SK-MEL-5 (cell line): Measurements from ENCODE around the gene TBATA. TPM values are rescaled to one million over a fixed set of nuclear protein-coding genes. Genes with fewer than 3 reads are reported as not detected.
"Not testable (repeated sequence)": the region's sequence is repeated elsewhere in the genome, so short reads cannot be mapped to it uniquely, and the experiment has no call there.

Source experiments
- DNase-seq: peaks from one replicate; pipeline ENCODE4 v3.0.0-alpha.2; 2016; ENCODE audit warnings: low read depth, low spot score
- in situ Hi-C: cut with HindIII; loops from 2 replicates; pipeline ENCODE4 v1.10.0; 2016; ENCODE audit warnings: low sequenced_read_pairs, high pct_unique_total_duplicates, low pct_unique_long_range_greater_than_20kb
- total RNA-seq: library from RNA; depleted of rRNA; stranded (reverse); fragments of >200 nt; shearing (Covaris generic); gene quantifications from 2 replicates; pipeline ENCODE4 v1.2.3, GENCODE V29; 2014

Gene TBATA
- total RNA-seq, 1 experiment from 2014 or later, result not detected

DNA sequence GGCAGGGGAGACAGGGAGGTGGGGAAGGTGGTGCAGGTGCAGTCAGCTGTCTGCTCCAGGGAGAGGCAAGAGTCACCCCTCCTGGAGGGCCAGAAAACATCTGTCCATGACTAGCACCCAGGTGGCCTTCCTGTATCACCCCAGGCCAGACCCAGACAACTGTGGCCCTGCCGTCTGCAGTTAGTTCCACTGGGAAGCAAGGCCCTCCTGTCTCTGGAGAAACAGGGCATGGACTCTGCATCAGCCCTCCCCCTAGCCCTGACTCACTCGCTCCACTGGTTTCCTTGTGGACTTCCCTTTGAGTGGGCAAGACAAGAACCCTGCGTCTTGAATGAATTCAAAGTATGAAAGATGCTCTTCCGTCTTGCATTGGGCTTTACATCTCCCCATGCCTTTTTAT, 12.6 kb downstream of the TBATA start:
- in situ Hi-C loops, result no loop called here
- no peak for DNase-seq

DNA sequence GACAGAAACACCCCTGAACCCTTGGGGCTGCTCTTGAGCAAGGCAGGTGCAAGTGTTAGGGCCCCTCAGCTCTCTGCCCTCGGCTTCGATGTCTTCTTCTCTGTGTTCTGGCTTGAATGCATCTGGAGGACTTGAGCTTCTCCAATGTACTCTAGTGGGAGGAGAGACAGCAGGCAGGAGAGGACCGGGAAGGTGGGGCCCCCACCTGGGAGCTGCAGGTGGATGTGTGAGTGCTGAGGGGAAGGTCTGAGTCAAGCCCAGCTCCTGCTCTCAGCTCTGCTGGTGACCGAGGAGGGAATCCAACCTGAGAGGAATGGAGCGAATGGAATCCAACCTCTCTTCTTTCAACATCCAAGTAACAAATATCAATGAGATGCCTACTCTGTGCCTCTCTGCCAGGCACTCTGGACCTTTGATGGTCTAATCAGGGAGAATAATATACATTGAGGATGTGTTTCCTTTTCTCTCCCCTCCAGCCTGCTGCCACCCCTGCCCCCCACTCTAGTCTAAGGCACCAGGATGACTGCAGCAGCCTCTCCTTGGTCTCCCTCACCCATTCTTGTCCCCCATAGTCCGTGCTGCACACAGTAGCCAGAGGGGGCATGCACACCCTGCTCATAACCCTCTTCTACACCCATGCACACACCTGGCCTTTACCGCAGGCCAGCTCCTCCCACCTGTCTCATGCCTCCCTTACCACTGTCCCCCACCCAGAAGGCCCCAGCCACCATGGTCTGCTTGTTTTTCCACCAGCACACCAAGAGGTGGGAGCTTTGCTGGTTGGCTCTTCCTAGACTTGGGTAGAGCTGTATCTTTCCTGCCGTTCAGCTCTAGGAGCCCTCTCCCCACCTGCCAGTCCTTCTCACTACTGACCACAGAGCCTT, 13.6 kb downstream of the TBATA start:
- in situ Hi-C loops, result no loop called here
- no peak for DNase-seq

DNA sequence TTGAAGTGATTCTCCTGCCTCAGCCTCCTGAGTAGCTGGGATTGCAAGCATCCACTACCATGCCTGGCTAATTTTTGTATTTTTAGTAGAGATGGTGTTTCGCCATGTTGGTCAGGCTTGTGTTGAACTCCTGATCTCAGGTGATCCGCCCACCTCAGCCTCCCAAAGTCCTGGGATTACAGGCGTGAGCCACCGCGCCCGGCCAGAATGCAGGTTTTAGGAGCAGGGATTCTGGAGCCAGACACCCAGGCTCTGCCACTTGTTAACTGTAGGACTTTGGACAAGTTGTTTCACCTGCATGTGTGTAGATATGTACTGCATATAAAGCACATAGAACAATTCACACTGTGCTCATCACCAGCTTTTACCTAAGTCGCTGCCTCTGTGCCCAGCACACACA, 14.7 kb downstream of the TBATA start:
- in situ Hi-C loops, DNase-seq: not testable (repeated sequence)

DNA sequence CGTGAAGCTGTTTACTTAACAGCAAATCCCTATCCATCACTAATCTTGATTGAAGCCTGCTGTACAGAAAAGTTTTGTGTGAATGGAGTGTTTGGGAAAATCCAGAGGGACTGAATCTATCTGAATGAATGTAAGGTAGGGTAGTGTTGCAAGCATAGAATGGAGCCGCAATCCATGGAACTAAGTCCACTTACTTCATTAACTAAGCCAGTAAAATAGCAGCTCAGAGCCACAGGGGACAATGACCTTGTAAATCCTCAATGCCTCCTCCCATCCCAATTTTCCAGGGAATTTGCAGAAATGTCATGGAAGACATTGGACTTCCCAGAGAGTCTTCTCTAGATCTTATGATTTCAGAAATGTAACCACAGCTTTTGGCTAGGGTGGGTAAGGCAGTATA, 15.2 kb downstream of the TBATA start:
- DNase-seq, result no peak
- in situ Hi-C loops, result no loop called here

DNA sequence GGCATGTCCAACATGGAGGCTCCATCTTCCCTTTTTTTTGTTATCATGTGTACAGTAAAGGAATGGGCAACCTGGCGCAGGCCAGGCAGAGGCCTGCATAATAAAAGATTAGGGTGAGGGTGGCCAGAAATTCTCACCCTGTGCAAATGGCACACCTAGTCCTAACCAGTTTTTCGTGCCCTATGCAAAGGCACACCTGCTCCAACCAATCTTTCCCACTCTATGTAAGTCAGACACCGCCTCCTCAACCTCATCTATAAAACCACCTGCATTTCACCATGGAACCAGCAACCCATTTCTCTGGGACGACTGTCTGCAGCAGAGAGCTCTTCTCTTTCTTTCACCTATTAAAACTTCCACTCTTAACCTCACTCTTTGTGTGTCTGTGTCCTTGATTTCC, 16.1 kb downstream of the TBATA start:
- in situ Hi-C loops, result no loop called here
- DNase-seq, result no peak

DNA sequence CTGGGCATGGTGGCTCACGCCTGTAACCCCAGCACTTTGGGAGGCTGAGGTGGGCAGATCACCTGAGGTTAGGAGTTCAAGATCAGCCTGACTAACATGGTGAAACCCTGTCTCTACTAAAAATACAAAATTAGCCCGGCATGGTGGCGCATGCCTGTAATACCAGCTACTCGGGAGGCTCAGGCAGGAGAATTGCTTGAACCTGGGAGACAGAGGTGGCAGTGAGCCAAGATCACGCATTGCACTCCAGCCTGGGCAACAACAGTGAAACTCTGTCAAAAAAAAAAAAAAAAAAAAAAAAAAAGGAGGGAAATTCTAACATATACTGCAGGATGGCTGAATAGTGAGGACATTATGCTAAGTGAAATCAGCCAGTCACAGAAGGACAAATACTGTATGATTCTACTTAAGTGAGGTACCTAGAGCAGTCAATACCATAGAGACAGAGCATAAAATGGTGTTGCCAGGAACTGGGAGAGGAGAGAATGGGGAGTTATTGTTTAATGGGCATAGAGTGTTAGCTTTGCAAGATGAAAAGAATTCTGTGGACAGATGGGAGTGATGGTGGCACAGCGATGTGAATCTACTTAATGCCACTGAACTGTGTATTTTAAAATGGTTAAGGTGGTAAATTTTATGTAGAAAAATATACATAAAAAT, 17.0 kb downstream of the TBATA start:
- in situ Hi-C loops, DNase-seq: not testable (repeated sequence)

DNA sequence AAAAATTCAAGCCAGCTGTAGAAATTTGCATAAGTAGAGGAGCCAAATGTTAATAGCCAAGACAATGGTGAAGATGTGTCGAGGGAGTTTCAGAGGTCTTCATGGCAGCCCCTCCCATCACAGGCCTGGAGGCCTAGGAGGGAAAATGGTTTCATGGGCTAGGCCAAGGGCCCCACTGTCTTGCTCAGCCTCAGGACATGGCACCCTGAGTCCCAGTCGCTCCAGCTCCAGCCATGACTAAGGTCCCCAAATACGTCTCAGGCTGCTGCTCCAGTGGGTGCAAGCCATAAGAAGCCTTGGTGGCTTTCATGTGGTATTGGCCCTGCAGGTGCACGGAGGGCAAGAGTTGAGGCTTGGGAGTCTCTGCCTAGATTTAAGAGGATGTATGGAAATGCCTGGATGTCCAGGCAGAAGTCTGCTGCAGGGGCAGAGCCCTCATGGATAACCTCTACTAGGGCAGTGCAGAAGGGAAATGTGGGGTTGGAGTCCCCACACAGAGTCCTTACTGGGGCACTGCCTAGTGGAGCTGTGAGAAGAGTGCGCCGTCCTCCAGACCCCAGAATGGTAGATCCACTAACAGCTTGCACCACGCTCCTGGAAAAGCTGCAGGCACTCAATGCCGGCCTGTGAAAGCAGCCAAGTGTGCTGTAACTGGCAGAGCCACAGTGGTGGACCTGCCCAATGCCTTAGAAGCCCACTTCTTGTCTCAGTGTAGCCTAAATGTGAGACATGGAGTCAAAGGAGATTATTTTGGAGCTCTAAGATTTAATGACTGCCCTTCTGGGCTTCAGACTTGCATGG, 19.2 kb downstream of the TBATA start:
- in situ Hi-C loops, result no loop called here
- no peak for DNase-seq

DNA sequence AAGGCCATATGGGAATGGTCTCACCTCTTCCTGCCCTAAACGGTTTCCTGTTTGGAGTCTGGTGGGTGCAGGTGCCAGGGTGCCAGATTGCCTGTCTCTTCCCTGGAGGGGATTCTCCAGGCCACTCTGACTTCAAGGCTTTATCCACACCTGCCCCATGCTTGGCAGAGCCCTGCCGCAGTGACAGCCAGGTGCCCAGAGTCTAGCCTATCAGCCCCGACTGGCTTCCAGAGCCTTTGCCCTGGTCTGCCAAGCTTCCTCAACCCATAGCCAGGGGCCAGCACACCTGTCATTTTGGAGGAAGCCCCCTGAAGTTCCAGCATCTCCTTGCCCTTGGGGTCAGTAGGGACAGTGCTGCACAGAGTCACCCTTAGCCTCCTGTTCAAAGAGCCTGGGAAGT, 21.6 kb downstream of the TBATA start:
- in situ Hi-C loops, result no loop called here
- DNase-seq, result no peak

DNA sequence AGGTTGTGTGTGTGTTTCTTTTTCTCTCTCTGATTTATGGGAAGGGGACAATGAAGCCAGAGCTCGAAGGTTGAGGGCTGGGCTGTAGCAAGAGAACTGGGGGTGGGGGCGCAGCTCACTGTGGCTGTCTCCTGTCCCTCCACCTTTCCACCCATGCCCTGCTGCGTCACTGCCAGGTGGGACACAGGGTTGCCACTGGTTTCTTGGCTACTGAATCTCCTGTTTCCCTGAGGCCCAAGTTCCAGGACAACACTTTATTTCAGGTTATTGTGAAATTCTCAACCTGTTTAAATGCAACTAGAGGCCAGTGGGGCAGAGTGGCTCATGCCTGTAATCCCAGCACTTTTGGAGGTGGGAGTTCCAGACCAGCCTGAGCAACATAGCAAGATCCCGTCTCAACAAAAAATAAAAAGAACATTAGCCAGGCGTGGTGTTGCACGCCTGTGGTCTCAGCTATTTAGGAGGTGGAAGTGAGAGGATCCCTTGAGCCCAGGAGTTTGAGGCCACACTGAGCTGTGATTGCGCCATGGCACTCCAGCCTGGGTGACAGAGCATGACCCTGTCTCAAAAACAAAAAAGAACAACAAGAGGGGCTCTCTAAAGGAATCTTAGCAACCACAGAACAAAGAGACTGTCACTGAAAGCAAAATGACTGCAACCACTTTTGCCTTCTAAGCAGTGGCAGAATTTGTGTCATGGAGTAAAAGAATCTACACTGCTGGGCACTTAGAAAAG, 22.6 kb downstream of the TBATA start:
- in situ Hi-C loops, result no loop called here

DNA sequence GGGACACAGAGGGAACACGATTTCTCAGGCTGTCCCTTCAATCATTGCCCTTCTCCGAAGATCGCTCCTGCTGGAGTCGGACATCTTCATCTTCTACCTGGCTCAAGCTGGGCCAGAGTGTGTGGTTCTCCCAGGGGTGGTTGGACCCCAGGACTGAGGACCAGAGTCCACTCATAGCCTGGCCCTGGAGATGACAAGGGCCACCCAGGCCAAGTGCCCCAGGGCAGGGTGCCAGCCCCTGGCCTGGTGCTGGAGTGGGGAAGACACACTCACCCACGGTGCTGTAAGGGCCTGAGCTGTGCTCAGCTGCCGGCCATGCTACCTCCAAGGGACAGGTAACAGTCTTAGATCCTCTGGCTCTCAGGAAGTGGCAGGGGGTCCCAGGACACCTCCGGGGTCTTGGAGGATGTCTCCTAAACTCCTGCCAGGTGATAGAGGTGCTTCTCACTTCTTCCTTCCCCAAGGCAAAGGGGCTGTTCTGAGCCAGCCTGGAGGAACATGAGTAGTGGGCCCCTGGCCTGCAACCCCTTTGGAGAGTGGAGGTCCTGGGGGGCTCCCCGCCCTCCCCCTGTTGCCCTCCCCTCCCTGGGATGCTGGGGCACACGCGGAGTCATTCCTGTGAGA, 23.3 kb downstream of the TBATA start:
- DNase-seq, result no peak
- in situ Hi-C loops, result no loop called here

More for the DNA sequence above, 22.6 kb downstream of the TBATA start:
- DNase-seq, result no peak

DNA sequence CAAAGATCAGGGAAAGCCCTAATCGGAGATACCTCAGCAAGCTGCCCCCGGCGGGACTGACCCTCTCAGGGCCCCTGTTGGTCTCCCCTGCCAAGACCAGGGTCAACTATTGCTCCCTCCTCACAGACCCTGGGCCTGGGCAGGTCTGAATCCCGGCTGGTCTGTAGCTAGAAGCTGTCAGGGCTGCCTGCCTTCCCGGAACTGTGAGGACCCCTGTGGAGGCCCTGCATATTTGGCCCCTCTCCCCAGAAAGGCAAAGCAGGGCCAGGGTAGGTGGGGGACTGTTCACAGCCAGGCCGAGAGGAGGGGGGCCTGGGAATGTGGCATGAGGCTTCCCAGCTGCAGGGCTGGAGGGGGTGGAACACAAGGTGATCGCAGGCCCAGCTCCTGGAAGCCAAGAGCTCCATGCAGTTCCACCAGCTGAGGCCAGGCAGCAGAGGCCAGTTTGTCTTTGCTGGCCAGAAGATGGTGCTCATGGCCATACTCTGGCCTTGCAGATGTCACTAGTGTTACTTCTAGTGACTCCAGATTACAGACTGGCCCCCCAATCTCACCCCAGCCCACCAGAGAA, 24.1 kb downstream of the TBATA start:
- DNase-seq, result peak; percentile 33
- in situ Hi-C loops, result no loop called here

DNA sequence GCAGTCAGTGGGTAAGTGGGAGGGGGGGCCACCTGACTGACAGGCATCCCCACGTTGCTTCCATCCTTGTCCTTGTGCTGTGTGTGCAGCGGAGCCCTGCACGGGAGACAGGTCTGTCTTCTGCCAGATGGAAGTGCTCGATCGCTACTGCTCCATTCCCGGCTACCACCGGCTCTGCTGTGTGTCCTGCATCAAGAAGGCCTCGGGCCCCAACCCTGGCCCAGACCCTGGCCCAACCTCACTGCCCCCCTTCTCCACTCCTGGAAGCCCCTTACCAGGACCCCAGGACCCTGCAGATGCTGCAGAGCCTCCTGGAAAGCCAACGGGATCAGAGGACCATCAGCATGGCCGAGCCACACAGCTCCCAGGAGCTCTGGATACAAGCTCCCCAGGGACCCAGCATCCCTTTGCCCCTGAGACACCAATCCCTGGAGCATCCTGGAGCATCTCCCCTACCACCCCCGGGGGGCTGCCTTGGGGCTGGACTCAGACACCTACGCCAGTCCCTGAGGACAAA, 24.8 kb downstream of the TBATA start:
- no peak for DNase-seq
- in situ Hi-C loops, result no loop called here

DNA sequence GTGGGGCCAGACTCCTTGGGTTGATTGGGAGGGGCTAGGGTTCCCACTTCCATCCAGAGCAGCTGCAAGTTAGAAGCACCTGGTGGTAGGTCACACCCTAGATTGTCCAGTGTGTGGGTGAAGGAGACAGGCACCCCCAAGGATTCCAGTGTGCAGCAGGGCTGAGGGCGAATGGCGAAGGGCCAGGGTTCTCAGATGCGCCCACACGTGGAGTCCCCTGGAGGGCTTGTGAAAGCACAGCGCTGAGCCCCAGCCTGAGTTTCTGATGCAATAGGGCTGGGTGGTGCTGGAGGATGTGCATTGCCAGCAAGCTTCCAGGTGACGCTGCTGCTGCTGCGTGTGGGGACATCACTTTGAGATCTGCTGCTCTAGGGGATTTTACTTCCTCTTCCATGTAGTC, 25.4 kb downstream of the TBATA start:
- no peak for DNase-seq
- in situ Hi-C loops, result no loop called here

DNA sequence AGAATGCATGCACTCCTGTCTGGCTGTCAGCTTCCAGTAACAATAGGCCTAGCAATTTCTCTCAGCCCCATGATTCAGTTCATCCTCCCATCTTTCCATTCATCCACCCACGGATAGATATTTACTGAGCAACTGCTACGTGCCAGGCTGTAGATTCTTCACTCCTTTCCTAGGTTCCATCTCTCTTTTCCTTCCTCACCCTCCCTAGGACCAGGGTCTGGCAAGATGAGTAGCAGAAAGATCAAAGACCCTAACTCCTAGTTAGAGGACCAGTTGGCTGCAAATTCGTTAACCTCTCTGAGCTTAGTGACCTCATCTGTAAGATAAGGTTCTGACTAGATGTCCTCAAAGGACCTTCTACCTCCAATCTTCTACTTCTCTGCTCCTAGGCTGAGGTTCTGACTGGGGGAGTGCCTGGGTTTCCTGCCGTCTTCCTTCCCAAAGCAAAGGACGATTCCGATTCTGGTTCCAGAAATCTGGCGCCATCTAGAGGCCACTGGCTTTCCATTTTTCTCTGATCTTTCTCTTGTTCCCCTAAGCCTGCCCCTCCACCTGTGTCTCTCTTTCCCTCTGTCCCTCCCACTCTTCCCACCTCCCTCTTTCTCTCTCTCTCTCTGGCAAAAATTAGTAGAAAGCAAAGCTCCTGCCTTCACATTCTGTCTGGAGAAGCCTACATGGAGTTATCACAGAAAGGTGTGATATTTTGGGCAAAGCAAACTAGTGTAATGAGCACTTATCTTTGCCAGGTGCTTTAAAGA, 26.2 kb downstream of the TBATA start:
- in situ Hi-C loops, result no loop called here
- peak; percentile 73 for DNase-seq

DNA sequence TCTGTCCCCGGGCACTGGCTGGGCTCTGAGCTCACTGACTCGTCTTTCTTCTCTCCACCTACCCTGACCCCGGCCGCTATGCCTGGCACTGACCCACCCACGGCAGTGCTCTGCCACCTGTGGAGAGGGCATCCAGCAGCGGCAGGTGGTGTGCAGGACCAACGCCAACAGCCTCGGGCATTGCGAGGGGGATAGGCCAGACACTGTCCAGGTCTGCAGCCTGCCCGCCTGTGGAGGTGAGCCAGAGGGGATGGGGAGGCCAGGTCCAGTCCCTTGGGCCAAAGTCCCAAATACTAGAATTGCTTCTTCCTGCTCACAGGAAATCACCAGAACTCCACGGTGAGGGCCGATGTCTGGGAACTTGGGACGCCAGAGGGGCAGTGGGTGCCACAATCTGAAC, 27.3 kb downstream of the TBATA start:
- in situ Hi-C loops, result no loop called here
- DNase-seq, result no peak

DNA sequence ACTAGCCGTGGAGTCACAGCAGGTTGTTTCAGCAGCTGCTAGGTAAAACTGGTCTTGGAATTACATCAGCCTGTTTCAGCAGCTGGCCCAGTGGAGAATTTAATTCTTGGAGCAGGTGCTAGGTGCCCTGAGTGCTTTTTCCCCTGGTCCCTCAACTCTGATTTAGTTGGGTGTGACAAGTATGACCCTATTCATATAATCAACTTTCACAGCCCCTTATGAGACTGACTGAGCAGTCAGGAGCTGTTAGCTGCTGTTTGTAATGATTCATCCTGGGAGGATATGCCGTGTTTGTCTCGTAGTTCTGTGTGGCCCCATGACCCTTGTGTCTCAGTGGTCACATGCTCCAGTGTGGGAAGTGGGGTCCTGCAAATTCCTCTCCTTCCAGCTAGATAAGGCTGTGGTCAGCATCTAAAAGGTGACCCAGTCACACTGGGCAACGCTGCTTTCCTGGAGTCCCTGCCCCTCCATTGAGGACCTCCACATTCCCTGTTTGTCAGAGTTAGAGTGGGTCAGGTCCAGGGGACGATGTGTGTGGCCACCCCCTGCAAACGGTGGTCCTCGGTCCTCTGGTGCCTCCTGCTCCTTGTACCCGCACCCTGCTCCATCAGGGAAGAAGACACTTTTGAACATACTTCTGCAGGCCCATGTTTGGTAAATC, 28.3 kb downstream of the TBATA start:
- DNase-seq, result no peak
- in situ Hi-C loops, result no loop called here
